K562 (cell line): ENCODE data around the gene HAGHL. TPM values are rescaled to one million over a fixed set of nuclear protein-coding genes. Genes with fewer than 3 reads are reported as not detected.

Experiments
- ARID1B ChIP-seq: fragments of 450-650 bp; IDR thresholded peaks from 2 replicates; pipeline ENCODE4 v1.6.1; 2016; ENCODE audit warnings: antibody characterized with exemption, mild to moderate bottlenecking, inconsistent platforms
- BCLAF1 ChIP-seq, 2 experiments: fragments of 450-650 bp in 1 of 2; IDR thresholded peaks; 2 replicates each; pipeline ENCODE4 v1.6.1; 2011 to 2017; ENCODE audit warnings: low read depth in 2 of 2, antibody characterized with exemption in 1 of 2, borderline replicate concordance in 1 of 2, low read length in 1 of 2, mild to moderate bottlenecking in 1 of 2, mixed read lengths in 1 of 2; ENCODE audit not compliant: control insufficient read depth in 1 of 2
- CTCFL ChIP-seq: IDR thresholded peaks from 2 replicates; pipeline ENCODE4 v1.6.1; 2011; ENCODE audit warnings: borderline replicate concordance, low read depth, mild to moderate bottlenecking, moderate library complexity, low read length; ENCODE audit not compliant: insufficient read depth, poor library complexity, severe bottlenecking
- ESRRA ChIP-seq: fragments of 450-650 bp; IDR thresholded peaks from 2 replicates; pipeline ENCODE4 v1.6.1; 2014; ENCODE audit warnings: low read depth, mild to moderate bottlenecking, moderate library complexity, borderline replicate concordance
- HSF4 ChIP-seq: fragments of 250-450 bp; sonication (Bioruptor Pico); IDR thresholded peaks from 2 replicates; pipeline ENCODE4 v2.1.2; 2022; ENCODE audit warnings: mild to moderate bottlenecking, moderate library complexity, borderline replicate concordance
- MXD1 ChIP-seq: fragments of 250-450 bp; sonication (Bioruptor Pico); IDR thresholded peaks from 2 replicates; pipeline ENCODE4 v1.8.0; 2021; ENCODE audit warnings: borderline replicate concordance, mild to moderate bottlenecking, moderate library complexity; ENCODE audit not compliant: poor library complexity, severe bottlenecking
- RNF2 ChIP-seq: sonication (generic); IDR thresholded peaks from 2 replicates; pipeline ENCODE4 v1.6.1; 2016
- TEAD1 ChIP-seq, 2 experiments: fragments of 450-650 bp in 1 of 2; sonication (generic) in 1 of 2; formaldehyde crosslinking; IDR thresholded peaks; 2 replicates each; pipeline versions ENCODE4 v1.4.0 to v1.8.0; 2020 to 2022; ENCODE audit warnings: mild to moderate bottlenecking in 2 of 2, missing genetic modification reagents in 1 of 2
- ZNF175 ChIP-seq: fragments of 200-800 bp; sonication (Bioruptor generic); IDR thresholded peaks from 2 replicates; pipeline ENCODE4 v1.6.1; 2016; ENCODE audit warnings: low read depth, mild to moderate bottlenecking, missing genetic modification characterization, missing compliant biosample characterization
- ZNF717 ChIP-seq: fragments of 250-450 bp; sonication (Bioruptor Pico); IDR thresholded peaks from 2 replicates; pipeline ENCODE4 v1.5.0; 2021
- polyA plus RNA-seq, 8 experiments: library from polyadenylated mRNA; depleted of rRNA in 4 of 8; stranded (reverse) in 5 of 8; unstranded in 3 of 8; fragments of >200 nt; fragmentation: Nextera tagmentation in 2 of 8; fragmentation: Illumina TruSeq in 1 of 8; extraction: Ambion mirVana in 2 of 8; extraction: Trizol in 1 of 8; gene quantifications; 2 replicates each; pipeline versions ENCODE4 v1.2.1 to v1.2.3, GENCODE V29; 2011 to 2014; ENCODE audit warnings: inconsistent platforms in 1 of 8, missing spikeins in 1 of 8
- total RNA-seq, 7 experiments: library from RNA; depleted of rRNA in 6 of 7; stranded (reverse); fragments of >200 nt in 6 of 7; fragmentation: Illumina TruSeq in 2 of 7; extraction: Trizol in 2 of 7; gene quantifications; 2 replicates each; pipeline versions ENCODE4 v1.2.1 to v1.2.3, GENCODE V29; 2011 to 2021; ENCODE audit warnings: low replicate concordance in 1 of 7

Gene HAGHL
- total and polyA plus RNA-seq, 9 of the 15 experiments (the other 6 are each of a cell fraction or from before 2014, with no cell fraction given): 0.31 to 83.4 (median 20.7) TPM

- TF ChIP-seq ZNF175 (CRISPR knock-in tag) (no peak), TEAD1 (CRISPR knock-in tag; IDR thresholded peaks at IDR 0.05) (peak in 1 of 2 experiments; percentile 91; a peak in 2 of 4 replicates), RNF2 (no peak), ZNF717 (no peak), BCLAF1 (IDR thresholded peaks at IDR 0.05; ENCODE audit: borderline replicate concordance in 1 of 2, control insufficient read depth in 1 of 2, low read depth in 2 of 2, low read length in 1 of 2) (no peak), ESRRA (peak; percentile 70), MXD1 (CRISPR knock-in tag) (no peak), ARID1B (peak; percentile 6; the same call in 1 of the 2 replicates), HSF4 (CRISPR knock-in tag) (no peak), CTCFL (no peak)
Measured at GRCh38 chr16:695355-696089, 31.4 kb upstream of the HAGHL start (continued).
